IPS DF 19.7 (cell line): ENCODE data around the gene FMN1.

Source experiments
- DNase-seq: peaks from one replicate; pipeline ENCODE4 v3.0.0-alpha.2; 2013; ENCODE audit warnings: low read depth, low spot score

FMN1 gene

DNA sequence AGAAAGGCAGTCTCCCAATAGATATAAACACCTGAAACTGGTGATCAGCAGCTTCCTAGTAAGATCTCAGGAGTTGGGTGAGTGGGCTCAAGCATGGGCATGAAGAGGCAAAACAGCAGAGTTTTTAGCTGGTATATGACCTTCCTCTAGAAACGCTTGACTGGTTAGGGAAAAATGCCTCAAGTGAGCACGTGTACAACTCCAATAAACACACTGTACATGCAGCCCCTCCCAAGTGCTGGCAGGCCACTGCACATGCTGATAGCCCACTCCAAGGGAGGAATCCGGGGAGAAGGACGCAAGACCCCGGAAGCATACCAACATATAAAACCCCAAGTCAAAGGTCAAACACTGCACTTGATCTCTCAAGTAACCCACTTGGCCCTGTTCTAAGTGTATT is 143.0 kb downstream of the FMN1 start:
- DNase-seq = no peak

DNA sequence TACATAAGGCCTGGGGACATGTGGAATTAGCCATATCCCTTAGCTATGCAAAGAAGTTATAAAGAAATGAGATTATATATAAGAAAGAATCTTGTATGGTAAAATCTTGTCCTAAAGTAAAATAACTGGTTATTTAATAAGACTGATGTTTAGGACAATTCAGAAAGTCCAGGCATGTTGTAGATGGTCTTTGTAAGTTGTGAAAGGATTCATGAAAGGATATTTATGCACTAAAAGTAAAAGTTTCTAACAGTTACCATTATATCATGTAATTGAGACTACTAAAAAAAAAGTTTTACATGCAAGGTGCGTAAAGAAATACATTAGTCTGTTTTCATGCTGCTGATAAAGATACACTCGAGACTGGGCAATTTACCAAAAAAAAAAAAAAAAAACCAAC is 146.3 kb downstream of the FMN1 start:
- no peak for DNase-seq

DNA sequence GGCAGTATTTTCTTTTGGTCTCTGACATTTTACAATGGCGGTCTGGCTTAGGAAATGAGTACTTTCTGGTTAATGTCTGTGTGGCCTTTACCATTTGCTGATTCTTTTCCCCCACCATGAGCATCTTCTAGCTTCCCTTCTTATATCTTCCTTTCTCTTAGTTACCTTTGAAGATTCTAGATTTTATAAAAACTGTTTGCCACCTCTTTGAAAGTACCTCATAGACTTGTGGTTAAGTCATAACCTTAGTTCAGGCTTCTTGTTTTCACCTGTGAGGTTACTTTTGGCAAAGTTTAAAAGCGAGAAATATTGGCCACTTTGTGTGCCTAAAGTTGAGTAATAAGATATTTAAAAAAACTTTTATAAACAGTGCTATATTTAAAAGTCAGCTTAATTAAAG is 147.4 kb downstream of the FMN1 start:
- DNase-seq = no peak

DNA sequence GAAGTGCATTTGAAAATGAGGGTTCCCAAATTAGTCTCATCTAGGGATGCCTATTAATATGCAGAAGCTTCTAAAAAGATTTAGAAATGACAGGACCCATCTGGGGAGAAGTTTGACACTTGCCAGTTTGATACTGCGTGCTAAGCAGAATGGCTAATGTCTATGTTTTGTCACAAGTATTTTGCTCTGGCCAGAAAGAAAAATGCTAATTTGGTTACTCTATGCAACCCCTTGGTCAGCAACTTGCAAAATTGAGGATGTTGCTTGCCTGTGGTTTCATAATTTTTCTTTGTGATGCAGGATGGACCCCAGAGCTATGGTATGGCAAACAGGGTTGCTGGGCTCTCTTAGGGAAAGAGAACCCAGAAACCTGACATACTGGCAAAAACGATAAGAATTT is 148.2 kb downstream of the FMN1 start:
- no peak for DNase-seq

DNA sequence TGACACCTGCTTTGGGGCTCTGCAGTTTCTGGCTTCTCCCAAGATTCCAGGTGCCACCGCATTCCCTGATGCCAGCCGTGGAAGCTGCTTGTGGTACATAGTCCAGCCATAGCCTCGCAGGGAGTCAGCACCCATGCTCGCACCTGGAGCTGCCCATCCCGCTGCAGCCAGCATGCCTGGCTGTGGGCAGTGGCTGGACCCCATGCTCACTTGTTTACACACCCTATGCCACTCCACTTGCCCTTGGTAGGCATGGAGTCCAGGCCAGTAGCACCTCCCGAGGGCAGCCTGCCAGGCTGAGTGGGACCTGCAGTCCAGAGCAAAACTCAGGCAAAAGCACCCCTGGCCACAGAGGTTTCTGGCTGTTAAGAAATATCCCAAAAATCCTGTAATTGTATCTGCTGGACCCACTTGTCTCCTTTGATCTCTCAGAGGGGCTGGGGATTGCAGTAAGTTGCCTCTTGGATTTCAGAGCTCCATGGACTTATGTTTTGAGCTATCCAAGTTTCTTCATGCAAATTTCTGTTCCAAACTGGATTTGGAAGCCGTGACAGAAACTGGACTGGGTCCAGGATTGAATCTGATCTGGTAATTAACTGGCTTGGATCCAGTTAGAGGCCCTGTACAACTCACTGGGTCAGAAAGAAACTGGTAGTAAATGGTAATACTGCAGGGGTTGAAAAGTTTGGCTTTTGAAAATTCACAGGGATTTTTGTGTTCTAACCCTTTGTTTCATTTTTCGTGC is 149.3 kb downstream of the FMN1 start:
- DNase-seq = no peak

DNA sequence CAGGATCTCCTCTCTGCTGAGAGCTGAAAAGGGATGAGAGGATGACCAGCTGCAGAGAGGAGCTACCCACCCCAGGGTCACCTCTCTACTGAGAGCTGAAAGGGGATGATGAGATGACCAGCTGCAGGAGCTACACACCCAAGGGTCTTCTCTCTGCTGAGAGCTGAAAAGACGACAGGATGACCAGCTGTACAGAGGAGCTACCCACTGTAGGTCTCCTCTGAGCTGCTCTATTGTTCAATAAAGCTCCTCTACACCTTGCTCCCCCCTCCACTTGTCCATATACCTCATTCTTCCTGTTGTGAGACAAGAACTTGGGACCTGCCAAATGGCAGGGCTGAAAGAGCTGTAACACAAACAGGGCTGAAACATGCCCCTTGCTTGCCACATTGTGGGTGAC is 149.9 kb downstream of the FMN1 start:
- DNase-seq = no peak

DNA sequence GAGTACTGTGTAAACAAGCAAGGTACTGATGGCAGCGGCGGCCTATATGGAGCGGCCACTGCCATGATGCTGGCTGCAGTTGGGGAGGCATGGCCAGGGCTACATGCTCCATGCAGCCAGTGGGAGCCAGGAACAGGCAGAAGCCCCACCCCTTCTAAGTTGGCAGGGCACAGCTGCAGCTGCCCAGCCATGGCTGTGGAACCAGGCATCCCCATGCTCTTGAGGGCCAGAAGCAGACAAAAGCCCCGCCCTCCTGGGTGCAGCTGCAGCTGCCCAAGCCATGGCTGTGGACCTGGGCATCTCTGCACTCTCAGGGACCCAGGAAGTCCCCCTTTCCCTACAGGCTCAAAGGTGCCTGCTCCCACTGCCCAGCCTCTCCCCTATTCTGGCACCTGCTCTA is 150.9 kb downstream of the FMN1 start:
- DNase-seq = no peak

DNA sequence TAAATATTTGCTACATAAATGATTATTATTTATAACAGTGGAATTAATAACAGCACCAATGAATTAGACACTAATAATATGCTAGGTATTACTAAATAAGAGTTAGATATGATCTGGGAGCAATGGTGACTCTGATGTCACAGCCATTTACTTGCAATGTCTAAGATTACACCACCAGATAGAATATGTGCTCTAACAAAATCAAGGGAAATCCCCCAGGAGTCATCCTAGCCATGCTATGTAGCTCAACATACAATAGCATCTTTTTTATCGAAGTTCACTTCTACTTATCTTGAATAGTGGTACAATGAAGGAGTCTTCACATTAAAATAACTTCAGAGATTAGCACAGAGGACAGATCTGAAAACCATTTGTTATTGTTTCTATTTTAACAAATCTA is 154.0 kb downstream of the FMN1 start:
- DNase-seq = no peak

DNA sequence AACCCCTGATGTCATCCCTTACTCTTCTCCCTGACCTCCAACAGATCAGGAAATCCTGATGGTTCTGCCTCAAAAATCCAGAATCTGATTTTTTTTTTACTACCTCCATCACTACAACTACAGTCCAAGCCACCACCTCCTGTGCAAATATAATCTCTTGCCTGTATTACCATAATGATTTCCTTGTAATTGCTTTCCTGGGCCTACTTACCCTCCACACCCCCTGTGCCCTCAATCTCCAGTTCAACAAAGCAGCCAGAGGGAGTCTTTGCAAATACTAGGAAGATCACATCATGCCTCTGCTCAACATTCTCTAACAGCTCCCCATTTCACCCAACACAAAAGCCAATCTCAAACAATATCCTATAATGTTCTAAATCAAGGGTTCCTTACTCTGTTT is 159.9 kb downstream of the FMN1 start:
- no peak for DNase-seq

DNA sequence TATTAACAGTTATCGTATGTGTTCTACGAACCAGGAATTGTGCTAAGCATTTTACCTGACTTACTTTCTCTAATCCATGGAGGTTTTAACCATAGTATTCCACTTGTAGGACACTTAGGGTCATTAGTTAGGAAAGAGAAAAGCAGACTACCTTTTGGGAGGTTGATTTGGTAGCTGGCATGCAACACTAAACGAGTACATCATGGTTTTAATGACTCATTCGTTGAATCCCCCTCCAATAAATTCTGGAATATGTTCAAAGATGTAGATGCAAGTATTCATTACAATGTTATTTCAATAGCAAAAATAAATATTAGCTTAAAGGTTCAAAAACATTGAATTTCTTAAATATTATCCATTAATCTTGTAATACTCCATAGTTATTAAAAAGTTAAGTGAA is 162.5 kb downstream of the FMN1 start:
- no peak for DNase-seq

DNA sequence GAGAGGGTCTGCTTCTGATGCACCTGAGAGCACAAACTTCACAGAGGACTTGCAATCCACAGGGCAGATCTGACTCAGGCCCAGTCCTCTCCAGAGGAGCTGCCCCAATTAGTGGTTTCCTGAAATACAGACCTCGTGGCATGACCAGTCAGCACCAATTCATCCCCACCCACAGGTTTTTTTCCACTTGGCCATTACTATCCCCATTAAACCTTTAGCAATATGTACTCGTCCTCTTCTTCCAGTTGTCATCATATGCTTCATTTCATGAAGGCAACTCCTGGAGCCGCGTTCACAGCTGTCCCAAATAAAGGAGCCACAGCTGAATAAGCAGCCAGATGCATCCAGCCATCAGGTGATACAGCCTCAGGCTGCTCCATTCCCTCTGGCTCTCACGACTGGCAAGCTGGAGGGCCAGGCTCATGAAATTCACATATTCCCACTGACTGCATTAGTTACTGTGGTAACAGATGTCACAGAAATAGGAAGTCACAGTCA is 163.1 kb downstream of the FMN1 start:
- no peak for DNase-seq

DNA sequence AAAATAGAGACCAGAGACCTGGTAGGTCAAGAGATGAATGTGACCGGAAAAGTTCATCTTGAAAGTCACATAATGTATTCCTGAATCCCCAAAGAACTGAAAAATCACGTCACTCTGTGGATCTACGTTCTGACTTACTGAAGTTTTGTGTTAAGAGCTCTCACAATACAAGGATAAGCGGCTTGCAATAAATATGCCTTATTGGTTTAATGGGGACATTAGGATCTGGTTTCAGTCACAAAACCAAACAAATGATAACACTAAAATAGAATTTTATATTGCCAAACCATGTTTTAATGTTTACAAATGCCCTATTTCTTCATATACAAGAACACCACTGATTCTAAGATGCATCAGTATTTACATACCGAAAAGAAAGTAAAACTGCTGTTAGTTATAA is 164.2 kb downstream of the FMN1 start:
- no peak for DNase-seq

DNA sequence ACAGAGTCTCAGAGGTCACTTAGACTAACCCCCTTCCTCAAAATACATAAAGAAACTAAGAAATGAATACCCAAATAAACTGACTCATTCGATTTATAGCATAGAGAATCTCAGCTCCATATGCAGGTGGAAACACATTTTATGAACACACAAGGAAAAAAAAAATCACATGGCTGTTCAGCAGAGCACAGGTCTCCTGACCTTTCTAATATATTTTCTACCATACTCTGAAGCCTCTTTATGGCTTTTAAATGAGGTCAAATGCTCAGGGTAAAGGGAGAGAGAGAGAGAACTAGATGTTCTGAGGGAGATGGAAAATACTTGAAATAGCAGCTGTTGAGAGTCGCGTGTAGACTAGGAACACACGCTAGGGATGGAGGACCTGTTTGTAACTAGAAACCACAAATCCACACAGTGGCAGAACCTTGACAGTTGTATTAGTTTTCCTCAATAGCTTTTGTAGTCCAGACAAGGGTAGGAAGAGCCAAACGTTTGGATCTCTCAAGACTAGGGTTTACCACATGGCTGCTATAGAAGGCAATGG is 165.3 kb downstream of the FMN1 start:
- DNase-seq = no peak

DNA sequence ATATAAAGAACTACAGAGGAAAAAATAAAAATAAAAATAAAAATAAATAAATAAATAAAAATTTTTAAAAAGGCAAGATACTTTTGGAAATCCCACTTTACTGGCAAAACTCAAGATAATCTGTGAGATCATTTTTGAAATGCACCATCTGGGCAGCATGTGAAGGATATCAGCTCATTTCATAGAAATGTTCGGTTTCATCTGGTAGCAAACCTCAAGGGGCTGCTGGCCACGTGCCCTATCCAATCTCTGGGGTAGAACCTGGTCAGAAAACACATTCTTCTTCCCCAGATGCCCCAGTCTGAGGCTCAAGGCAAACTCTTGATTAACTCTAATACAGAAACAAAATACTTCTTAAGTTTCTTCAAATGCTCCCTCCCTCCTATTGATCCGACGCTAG is 166.0 kb downstream of the FMN1 start:
- DNase-seq = no peak

DNA sequence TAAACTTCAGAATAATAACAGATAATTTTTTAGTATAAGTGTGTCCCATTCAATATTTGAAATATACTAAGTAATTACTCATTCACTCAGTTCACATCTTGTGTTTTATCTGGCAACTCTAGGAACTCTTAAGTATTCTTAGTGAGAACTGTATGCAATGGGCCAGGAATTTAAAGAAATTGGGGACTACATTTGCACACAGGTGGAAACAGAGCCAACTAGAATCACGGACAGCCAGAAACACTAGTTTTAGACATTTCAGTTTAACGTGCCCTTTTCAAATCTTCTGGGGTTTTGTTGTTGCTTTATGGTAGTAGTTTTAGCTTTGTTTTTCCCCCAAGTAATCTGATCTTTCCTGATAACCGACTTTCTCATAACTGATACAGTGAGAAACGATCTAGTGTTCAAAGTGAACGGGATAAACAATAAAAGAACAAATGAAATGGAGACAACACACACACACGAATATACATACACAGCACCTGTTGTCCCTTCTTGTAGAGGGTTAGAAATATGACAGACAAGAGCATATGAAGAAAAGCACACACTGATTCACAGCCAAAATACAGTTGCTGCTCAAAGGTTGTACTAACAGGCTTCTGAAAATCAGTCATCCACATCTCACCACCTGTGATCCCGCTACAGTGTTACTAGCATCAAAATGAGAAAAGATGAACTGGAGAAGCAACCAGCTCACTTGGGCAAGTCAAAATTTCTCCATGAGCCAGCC is 167.0 kb downstream of the FMN1 start:
- no peak for DNase-seq

DNA sequence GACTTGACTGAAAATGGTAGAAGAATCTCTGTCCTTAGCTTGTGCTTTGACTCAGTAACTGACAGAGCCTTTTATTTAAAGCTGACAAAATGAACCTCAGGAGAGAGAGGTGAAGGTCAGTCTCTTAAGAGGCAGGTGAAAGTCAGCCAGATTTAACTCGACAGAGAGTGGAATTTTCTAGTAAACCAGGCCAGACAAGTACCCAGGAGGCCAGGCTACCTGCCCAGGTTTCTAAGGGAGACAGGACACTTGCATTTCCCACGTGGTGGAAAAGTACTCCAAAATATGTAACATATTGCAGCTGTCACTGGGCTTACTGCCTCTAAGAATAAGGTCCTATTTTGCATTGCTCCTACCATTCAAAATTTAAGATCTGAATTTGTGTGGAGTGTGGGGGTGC is 167.9 kb downstream of the FMN1 start:
- DNase-seq = no peak

DNA sequence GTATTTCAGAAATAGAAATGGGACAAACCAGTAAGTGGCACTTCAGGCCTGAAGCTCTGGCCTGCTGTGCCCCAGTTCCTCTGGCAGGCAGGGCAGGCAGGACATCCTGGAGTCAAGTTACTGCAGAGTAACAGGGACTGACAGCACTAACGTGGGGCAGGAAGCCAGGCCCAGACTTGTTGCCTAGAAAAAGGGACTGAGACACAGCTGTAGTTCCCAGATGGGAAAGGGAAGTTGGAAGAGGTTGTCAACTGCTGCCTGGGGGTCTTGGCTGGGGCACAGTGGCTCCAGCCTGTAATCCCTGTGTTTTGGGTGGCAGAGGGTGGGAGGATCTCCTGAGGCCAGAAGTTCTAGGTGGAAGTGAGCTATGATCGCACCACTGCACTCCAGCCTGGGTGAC is 171.9 kb downstream of the FMN1 start:
- DNase-seq = no peak

DNA sequence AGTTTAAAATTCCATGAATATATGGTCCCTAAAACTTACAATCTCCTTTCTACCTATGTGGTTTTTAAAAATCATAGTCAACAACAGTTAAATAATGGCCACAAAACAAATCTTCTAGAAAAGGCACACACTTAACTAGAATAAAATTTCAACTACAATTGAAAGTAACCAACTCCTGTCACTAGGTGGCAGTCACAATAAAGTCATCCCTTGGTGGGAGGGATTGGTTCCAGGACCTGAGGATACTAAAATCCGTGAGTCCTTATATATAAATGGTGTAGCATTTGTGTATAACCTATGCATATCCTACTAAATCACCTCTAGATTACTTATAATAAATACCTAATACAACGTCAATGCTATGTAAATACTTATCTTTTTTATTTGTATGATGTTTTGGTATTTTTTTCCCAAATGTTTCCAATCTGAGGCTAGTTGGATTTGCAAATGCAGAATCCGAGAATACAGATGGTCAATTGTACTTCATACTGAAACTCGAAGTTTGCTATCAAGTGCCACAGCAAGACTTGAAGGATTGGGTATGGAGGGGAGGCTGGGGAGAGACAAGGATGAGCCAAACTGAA is 172.6 kb downstream of the FMN1 start:
- DNase-seq = no peak

DNA sequence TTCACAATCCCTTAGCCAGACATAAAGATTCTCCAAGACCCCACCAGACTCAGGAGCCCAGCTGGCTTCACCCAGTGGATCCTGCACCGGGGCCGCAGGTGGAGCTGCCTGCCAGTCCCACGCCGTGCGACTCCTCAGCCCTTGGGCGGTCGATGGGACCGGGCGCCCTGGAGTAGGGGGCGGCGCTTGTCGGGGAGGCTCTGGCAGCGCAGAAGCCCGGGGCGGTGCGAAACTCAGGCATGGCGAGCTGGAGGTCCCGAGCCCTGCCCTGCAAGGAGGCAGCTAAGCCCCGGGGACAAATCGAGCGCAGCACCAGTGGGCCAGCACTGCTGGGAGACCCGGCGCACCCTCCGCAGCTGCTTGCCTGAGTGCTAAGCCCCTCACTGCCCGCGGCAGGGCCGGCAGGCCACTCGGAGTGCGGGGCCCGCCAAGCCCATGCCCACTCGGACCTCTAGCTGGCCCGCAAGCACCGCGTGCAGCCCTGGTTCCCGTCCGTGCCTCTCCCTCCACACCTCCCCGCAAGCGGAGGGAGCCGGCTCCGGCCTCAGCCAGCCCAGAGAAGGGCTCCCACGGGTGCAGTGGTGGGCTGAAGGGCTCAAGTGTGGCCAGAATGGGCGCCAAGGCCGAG is 175.0 kb downstream of the FMN1 start:
- no peak for DNase-seq

DNA sequence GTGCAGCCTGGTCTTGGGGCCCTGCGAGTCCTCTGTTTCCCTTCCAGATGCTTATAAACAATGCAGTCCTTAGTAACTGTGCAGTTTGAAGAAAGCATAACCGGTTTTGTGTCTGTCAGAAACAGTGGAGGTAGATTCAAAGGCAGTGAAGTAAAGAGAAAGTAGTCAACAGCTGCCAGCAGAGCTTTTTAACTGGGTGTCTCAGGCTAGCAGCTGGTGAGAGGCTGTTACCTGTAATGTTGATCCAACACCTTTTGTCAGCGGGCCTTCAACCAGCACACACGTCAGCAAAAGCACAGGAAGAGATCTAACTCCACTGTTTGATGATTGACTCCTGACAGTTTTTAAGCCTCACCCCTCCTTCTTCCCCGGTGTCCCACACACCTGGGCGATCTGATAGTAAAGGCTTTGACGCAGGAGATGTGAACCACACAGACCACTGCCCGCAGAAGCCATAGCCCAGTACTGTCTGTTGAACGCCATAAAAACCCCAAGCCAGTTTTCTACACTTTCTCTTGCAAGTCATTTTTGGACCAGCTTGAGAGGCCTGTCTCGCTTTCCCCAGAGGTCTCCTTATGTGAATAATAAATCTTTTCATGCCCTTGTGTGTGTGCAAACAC is 178.0 kb downstream of the FMN1 start:
- no peak for DNase-seq

DNA sequence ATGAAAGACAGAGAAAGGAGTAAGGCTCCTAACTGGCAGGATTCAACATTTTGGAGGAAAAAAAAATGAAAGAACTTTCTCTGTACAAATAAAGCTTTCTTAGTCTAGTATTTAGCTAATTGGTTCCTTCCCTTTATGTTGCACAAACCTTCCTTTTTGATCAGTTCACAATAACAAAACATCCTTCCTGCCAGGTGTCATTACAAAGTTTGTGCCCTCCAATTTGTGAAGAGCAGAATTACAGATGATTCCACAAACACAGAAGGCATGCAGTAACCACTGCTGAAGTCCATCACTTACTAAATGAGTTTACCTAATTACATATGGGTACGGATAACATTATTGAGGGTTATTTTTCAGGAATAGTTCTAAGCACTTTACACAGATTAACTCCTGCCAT is 179.9 kb downstream of the FMN1 start:
- no peak for DNase-seq
